Neuronal stem cell (in vitro differentiated cells): ENCODE data around the gene C22orf39.

ENCODE experiments used
- DNase-seq: peaks from one replicate; pipeline ENCODE4 v3.0.0-alpha.2; 2013; ENCODE audit warnings: low spot score
- H2AFZ ChIP-seq: one replicate; pipeline ENCODE4 v1.6.1; 2013; ENCODE audit warnings: mild to moderate bottlenecking, low read length, inconsistent platforms
- H2AK5ac ChIP-seq: 2 replicates; pipeline ENCODE4 v1.6.1; 2013; ENCODE audit warnings: low read depth, mild to moderate bottlenecking, inconsistent platforms, low read length, moderate library complexity, mixed read lengths
- H2BK120ac ChIP-seq: 2 replicates; pipeline ENCODE4 v1.6.1; 2013; ENCODE audit warnings: low read depth, mild to moderate bottlenecking, inconsistent platforms, low read length, moderate library complexity, mixed read lengths
- H2BK12ac ChIP-seq: one replicate; pipeline ENCODE4 v1.6.1; 2013; ENCODE audit warnings: low read length, inconsistent platforms
- H2BK15ac ChIP-seq: 2 replicates; pipeline ENCODE4 v1.6.1; 2013; ENCODE audit warnings: mild to moderate bottlenecking, low read length, inconsistent platforms, mixed read lengths
- H2BK5ac ChIP-seq: one replicate; pipeline ENCODE4 v1.6.1; 2013; ENCODE audit warnings: inconsistent platforms, mild to moderate bottlenecking, low read length, moderate library complexity
- H3K14ac ChIP-seq: one replicate; pipeline ENCODE4 v1.6.1; 2013; ENCODE audit warnings: low read length, inconsistent platforms
- H3K18ac ChIP-seq: 2 replicates; pipeline ENCODE4 v1.6.1; 2013; ENCODE audit warnings: low read length, inconsistent platforms
- H3K23ac ChIP-seq: 2 replicates; pipeline ENCODE4 v1.6.1; 2013; ENCODE audit warnings: low read depth, mild to moderate bottlenecking, mixed read lengths, low read length, inconsistent platforms; ENCODE audit not compliant: poor library complexity
- H3K27ac ChIP-seq: replicated peaks from 3 replicates; pipeline ENCODE4 v1.5.1; 2013; ENCODE audit warnings: low read length, inconsistent platforms
- H3K27me3 ChIP-seq, 3 experiments: 2 replicates each; pipeline ENCODE4 v1.6.1; 2013; ENCODE audit warnings: low read length in 3 of 3, mild to moderate bottlenecking in 2 of 3, inconsistent platforms in 1 of 3, low read depth in 1 of 3, mixed read lengths in 1 of 3, moderate library complexity in 1 of 3; ENCODE audit not compliant: control insufficient read depth in 3 of 3, insufficient read depth in 3 of 3
- H3K36me3 ChIP-seq, 2 donors: replicated peaks in 1 of 2; 2 replicates each; pipeline ENCODE4 v1.6.1; 2013; ENCODE audit warnings: low read length in 2 of 2; ENCODE audit not compliant: control insufficient read depth in 2 of 2, insufficient read depth in 2 of 2
- H3K4ac ChIP-seq: 2 replicates; pipeline ENCODE4 v1.6.1; 2013; ENCODE audit warnings: inconsistent platforms, mild to moderate bottlenecking, low read length, moderate library complexity
- H3K4me1 ChIP-seq, 2 donors: 1 replicate in 1 of 2; 2 replicates in 1 of 2; pipeline ENCODE4 v1.6.1; 2013; ENCODE audit warnings: low read length in 2 of 2, low read depth in 1 of 2; ENCODE audit not compliant: control insufficient read depth in 2 of 2, insufficient read depth in 1 of 2
- H3K4me2 ChIP-seq: one replicate; pipeline ENCODE4 v1.6.1; 2013; ENCODE audit warnings: mild to moderate bottlenecking, low read length, inconsistent platforms; ENCODE audit not compliant: insufficient read depth, poor library complexity, severe bottlenecking
- H3K4me3 ChIP-seq, 2 donors: 2 replicates each; pipeline ENCODE4 v1.5.1; 2013; ENCODE audit warnings: low read length in 2 of 2, mild to moderate bottlenecking in 2 of 2, inconsistent platforms in 1 of 2, moderate library complexity in 1 of 2
- H3K79me1 ChIP-seq: one replicate; pipeline ENCODE4 v1.6.1; 2013; ENCODE audit warnings: low read depth, mild to moderate bottlenecking, inconsistent platforms, low read length, moderate library complexity
- H3K9ac ChIP-seq: one replicate; pipeline ENCODE4 v1.6.1; 2013; ENCODE audit warnings: mild to moderate bottlenecking, low read depth, low read length, inconsistent platforms; ENCODE audit not compliant: poor library complexity
- H3K9me3 ChIP-seq, 2 donors: replicated peaks in 1 of 2; 2 replicates each; pipeline versions ENCODE3 to v1.6.1; 2013; ENCODE audit warnings: low read length in 2 of 2, mild to moderate bottlenecking in 2 of 2, inconsistent platforms in 1 of 2, low read depth in 1 of 2, mixed read lengths in 1 of 2, moderate library complexity in 1 of 2; ENCODE audit not compliant: control insufficient read depth in 2 of 2, insufficient read depth in 1 of 2
- H4K8ac ChIP-seq: one replicate; pipeline ENCODE4 v1.6.1; 2013; ENCODE audit warnings: low read depth, mild to moderate bottlenecking, inconsistent platforms, low read length, moderate library complexity
- H4K91ac ChIP-seq: one replicate; pipeline ENCODE4 v1.6.1; 2013; ENCODE audit warnings: low read length, low read depth, mild to moderate bottlenecking, inconsistent platforms; ENCODE audit not compliant: poor library complexity
- WGBS, 2 donors: extraction: QIAGEN DNeasy Blood & Tissue Kit; methylation state at CpG; one replicate each; pipeline ENCODE4 v1.1.7; 2013; ENCODE audit warnings: missing lambda C conversion rate in 2 of 2, mixed read lengths in 1 of 2; ENCODE audit not compliant: insufficient read length in 2 of 2, insufficient replicate concordance in 1 of 2; ENCODE audit errors: extremely low coverage in 2 of 2; 5-methylcytosine and 5-hydroxymethylcytosine counted together

C22orf39 gene

DNA sequence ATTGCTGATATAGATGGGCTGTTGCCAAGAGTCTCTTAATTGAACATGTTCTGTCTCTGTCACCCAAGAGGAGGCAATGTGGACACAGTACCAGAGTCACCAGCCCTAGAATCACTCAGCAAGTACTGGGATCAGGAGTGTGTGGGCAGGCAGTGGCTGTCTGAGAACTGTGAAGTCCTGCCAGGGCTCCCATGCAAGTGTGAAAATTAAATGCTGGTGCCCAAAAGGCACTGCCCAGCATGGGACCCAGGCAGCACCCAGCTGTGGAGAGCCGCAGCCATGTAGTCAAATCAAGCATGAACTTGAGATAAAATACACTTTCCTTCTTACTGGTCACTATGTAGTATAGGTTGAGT, 35.8 kb downstream of the C22orf39 start:
- DNase-seq = no peak
- Histone ChIP-seq H2BK120ac (no peak overlapping the region), H2BK5ac (no peak overlapping the region), H2AK5ac (no peak overlapping the region), H3K9me3 (peaks cover 0 to 4% of the 10 kb centered on the region in 2 donors), H3K27ac (no peak overlapping the region), H3K4me1 (no peaks in the 10 kb centered on the region), H4K91ac (no peak overlapping the region), H3K27me3 (no peaks in the 10 kb centered on the region), H3K9ac (no peak overlapping the region), H3K4ac (no peak overlapping the region), H3K18ac (no peak overlapping the region), H3K4me3 (no peak overlapping the region), H3K79me1 (peaks cover 8% of the 10 kb centered on the region), H3K4me2 (no peak overlapping the region), H2BK15ac (no peak overlapping the region), H3K36me3 (peaks cover 22 to 56% of the 10 kb centered on the region in 2 donors), H3K14ac (no peak overlapping the region), H3K23ac (no peak overlapping the region), H4K8ac (no peak overlapping the region), H2BK12ac (no peak overlapping the region), H2AFZ (no peak overlapping the region)
- no CpG with 5 or more reads among the region's 1 CpG for WGBS, 2 donors

- H3K36me3 ChIP-seq = peaks cover 26 to 60% of the 10 kb centered on the region in 2 donors
- no peak overlapping the region for H2AK5ac ChIP-seq
- WGBS, 2 donors = no CpG with 5 or more reads among the region's 6 CpGs
Measured at GRCh38 chr22:19410941-19411689, 36.4 kb downstream of the C22orf39 start.

DNA sequence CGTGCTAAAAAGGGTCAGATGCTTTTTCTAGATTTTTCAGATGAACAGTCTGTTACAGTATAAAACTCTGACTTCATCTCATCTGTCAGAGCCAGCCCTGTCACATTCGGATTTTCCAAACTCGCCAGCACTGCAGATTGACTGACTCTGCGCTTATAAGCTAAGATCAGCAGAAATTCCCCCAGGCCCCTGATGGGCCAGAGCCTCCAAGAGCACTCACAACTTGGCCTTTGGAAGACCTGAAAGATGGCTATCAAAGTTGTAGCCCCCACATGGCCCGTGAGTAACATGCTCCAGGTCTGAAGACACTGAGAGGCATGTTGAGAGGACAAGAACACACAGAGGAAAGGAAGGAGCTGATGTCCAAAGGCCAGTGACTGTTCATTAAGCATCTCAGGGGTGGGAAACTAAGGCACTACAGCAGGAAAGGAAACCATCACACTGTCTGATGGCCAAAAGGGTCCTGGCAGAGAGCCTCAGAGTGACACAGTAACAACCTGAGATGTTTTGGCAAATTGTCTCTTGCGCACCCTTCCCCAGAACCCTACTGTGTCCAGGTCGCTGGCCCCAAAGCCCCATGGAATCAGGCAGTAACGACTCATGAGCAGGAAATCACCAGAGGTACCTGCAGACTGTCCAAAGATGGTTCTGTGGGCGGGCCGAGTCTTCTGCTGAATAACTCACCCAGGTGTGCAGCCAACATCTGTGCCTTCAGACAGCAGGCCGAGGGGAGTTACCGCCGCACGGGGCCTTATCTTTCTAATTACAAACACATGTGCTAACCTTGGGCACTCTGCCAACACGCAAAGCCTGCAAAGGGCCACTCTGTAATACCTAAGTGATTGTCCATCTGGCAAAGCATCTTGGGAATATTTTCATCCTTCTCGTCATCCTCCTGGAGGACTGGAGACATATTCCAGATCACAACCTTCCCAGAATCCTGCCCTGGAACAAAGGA, 39.6 kb downstream of the C22orf39 start:
- no peak overlapping the region for H3K14ac ChIP-seq
- no CpG with 5 or more reads among the region's 16 CpGs for WGBS, 2 donors
- no peak overlapping the region for H3K4me2 ChIP-seq
- no peak overlapping the region for H2BK5ac ChIP-seq
- no peak overlapping the region for H3K9ac ChIP-seq
- no peak overlapping the region for H3K23ac ChIP-seq
- H3K27me3 ChIP-seq = no peaks in the 10 kb centered on the region
- no peak overlapping the region for H2BK15ac ChIP-seq
- H3K18ac ChIP-seq = no peak overlapping the region
- peaks cover 34 to 90% of the 10 kb centered on the region in 2 donors for H3K36me3 ChIP-seq
- H3K27ac ChIP-seq = no peak overlapping the region
- H3K4ac ChIP-seq = no peak overlapping the region
- H4K8ac ChIP-seq = no peak overlapping the region
- H3K4me1 ChIP-seq = no peaks in the 10 kb centered on the region
- H2AK5ac ChIP-seq = no peak overlapping the region
- H2AFZ ChIP-seq = no peak overlapping the region
- no peak overlapping the region for H3K4me3 ChIP-seq
- H3K9me3 ChIP-seq = no peaks in the 10 kb centered on the region
- H3K79me1 ChIP-seq = peaks cover 3% of the 10 kb centered on the region
- H2BK12ac ChIP-seq = no peak overlapping the region
- no peak for DNase-seq
- H4K91ac ChIP-seq = no peak overlapping the region
- no peak overlapping the region for H2BK120ac ChIP-seq

More at GRCh38 chr22:19410941-19411689, 36.4 kb downstream of the C22orf39 start:
- H2AFZ ChIP-seq = no peak overlapping the region
- no peak overlapping the region for H3K4ac ChIP-seq
- no peak overlapping the region for H2BK15ac ChIP-seq
- H2BK5ac ChIP-seq = no peak overlapping the region
- DNase-seq = no peak
- no peak overlapping the region for H4K91ac ChIP-seq
- H3K9ac ChIP-seq = no peak overlapping the region
- H2BK12ac ChIP-seq = no peak overlapping the region
- H2BK120ac ChIP-seq = no peak overlapping the region
- H3K23ac ChIP-seq = no peak overlapping the region
- H3K27me3 ChIP-seq = no peaks in the 10 kb centered on the region
- H3K27ac ChIP-seq = no peak overlapping the region
- H3K79me1 ChIP-seq = peaks cover 8% of the 10 kb centered on the region
- H4K8ac ChIP-seq = no peak overlapping the region
- H3K4me1 ChIP-seq = no peaks in the 10 kb centered on the region
- H3K18ac ChIP-seq = no peak overlapping the region
- H3K4me2 ChIP-seq = no peak overlapping the region
- H3K4me3 ChIP-seq = no peak overlapping the region
- H3K14ac ChIP-seq = no peak overlapping the region
- H3K9me3 ChIP-seq = no peaks in the 10 kb centered on the region

DNA sequence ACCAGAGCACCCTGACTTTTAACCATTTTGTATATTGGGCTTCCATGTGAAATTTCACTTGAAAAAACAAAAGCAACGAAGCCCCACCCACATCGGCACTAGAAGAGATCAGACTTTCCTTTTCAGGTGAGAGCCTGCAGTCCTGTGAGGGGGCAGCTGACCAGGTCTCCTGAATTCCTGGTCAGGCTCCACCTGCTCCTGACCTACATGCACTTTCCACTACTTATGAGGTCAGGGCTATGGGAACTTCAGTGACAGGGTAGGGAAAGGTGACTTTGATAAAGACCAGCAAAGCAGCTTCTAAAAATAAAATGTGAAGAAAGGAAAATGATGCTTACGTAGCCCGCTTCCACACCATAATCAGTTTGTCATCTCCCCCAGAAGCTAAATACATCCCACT, 40.7 kb downstream of the C22orf39 start:
- no peaks in the 10 kb centered on the region for H3K4me1 ChIP-seq
- H4K8ac ChIP-seq = no peak overlapping the region
- no peak overlapping the region for H2AFZ ChIP-seq
- no peak overlapping the region for H4K91ac ChIP-seq
- no peak overlapping the region for H3K18ac ChIP-seq
- no peaks in the 10 kb centered on the region for H3K27me3 ChIP-seq
- H3K27ac ChIP-seq = no peak overlapping the region
- no peak overlapping the region for H2BK12ac ChIP-seq
- no CpG with 5 or more reads among the region's 4 CpGs for WGBS, 2 donors
- H3K9me3 ChIP-seq = no peaks in the 10 kb centered on the region
- no peak overlapping the region for H3K9ac ChIP-seq
- DNase-seq = no peak
- no peak overlapping the region for H3K23ac ChIP-seq
- H3K4ac ChIP-seq = no peak overlapping the region
- no peak overlapping the region for H3K4me3 ChIP-seq
- H2AK5ac ChIP-seq = no peak overlapping the region
- H3K4me2 ChIP-seq = no peak overlapping the region
- H3K14ac ChIP-seq = no peak overlapping the region
- H3K36me3 ChIP-seq = peaks cover 36 to 96% of the 10 kb centered on the region in 2 donors
- no peak overlapping the region for H2BK5ac ChIP-seq
- H2BK15ac ChIP-seq = no peak overlapping the region
- no peaks in the 10 kb centered on the region for H3K79me1 ChIP-seq
- no peak overlapping the region for H2BK120ac ChIP-seq
